NCI-H146 treated with DMSO at 0.1 percent for 48 hours (cell line): ENCODE data around the gene TLCD3B.

Experiments used
- DNase-seq: peaks from one replicate; lab custom pipeline; 2025; ENCODE audit not compliant: unreplicated experiment; lab: John Stamatoyannopoulos, UW

TLCD3B gene

DNA sequence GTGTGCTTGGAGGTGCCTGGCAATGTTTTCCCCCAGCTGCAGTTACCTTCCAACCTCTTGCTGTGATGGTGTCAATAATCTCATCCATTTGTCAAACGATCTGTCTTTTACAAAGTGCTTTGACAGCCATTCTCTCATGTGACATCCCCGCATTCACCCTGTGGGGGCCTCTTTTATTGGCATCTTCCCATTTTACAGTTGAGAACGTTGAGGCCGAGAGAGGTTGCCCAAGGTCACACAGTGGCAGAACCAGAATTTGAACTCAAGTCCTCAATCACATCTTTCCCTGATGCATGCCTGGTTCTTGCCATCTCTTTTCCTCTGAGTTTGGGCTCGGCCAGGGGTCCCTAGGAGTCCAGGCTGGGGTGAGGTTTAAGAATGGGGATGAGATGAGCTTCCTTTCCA, 55.9 kb downstream of the TLCD3B start:
- DNase-seq, result no peak
